ENCODE measurements around the gene UNKL.

GRCh38 chr16:1350691-1351090 lies 63.8 kb downstream of the UNKL start:
- TF ChIP-seq, protein P1, sequence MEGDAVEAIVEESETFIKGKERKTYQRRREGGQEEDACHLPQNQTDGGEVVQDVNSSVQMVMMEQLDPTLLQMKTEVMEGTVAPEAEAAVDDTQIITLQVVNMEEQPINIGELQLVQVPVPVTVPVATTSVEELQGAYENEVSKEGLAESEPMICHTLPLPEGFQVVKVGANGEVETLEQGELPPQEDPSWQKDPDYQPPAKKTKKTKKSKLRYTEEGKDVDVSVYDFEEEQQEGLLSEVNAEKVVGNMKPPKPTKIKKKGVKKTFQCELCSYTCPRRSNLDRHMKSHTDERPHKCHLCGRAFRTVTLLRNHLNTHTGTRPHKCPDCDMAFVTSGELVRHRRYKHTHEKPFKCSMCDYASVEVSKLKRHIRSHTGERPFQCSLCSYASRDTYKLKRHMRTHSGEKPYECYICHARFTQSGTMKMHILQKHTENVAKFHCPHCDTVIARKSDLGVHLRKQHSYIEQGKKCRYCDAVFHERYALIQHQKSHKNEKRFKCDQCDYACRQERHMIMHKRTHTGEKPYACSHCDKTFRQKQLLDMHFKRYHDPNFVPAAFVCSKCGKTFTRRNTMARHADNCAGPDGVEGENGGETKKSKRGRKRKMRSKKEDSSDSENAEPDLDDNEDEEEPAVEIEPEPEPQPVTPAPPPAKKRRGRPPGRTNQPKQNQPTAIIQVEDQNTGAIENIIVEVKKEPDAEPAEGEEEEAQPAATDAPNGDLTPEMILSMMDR (IDR thresholded peaks at IDR 0.05): no peak
- TF ChIP-seq POLR2A (IDR thresholded peaks at IDR 0.05): no peak
